HepG2 (cell line): Measurements from ENCODE around the gene FGF1. TPM values are rescaled to one million over a fixed set of nuclear protein-coding genes. Genes with fewer than 3 reads are reported as not detected.

Source experiments
- HNRNPL ChIP-seq: fragments of 200-400 bp; formaldehyde crosslinking; IDR thresholded peaks from 2 replicates; pipeline ENCODE4 v1.6.1; 2017; ENCODE audit warnings: mild to moderate bottlenecking, low read depth, low read length
- PITX1 ChIP-seq: sonication (generic); formaldehyde crosslinking; IDR thresholded peaks from 2 replicates; pipeline ENCODE4 v1.5.1; 2020; ENCODE audit warnings: mild to moderate bottlenecking, missing genetic modification reagents
- ZBTB42 ChIP-seq: sonication (generic); formaldehyde crosslinking; IDR thresholded peaks from 2 replicates; pipeline ENCODE4 v1.5.0; 2020; ENCODE audit warnings: mild to moderate bottlenecking, missing genetic modification reagents
- ZMAT3 ChIP-seq: sonication (generic); formaldehyde crosslinking; conservative IDR thresholded peaks from 2 replicates; pipeline ENCODE4 v1.7.0; 2021; ENCODE audit warnings: missing genetic modification reagents
- ZNF333 ChIP-seq: sonication (generic); formaldehyde crosslinking; IDR thresholded peaks from 2 replicates; pipeline ENCODE4 v1.4.0; 2020; ENCODE audit warnings: mild to moderate bottlenecking, missing genetic modification reagents, borderline replicate concordance
- ZSCAN30 ChIP-seq: sonication (generic); formaldehyde crosslinking; IDR thresholded peaks from 2 replicates; pipeline ENCODE4 v1.5.0; 2020; ENCODE audit warnings: mild to moderate bottlenecking, missing genetic modification reagents
- polyA plus RNA-seq, 8 experiments: library from polyadenylated mRNA; depleted of rRNA in 3 of 8; stranded (reverse) in 7 of 8; unstranded in 1 of 8; fragments of >200 nt; fragmentation: Illumina TruSeq in 4 of 8; extraction: Trizol in 4 of 8; gene quantifications; 2 replicates each; pipeline versions ENCODE4 v1.2.1 to v1.2.3, GENCODE V29; 2011 to 2016; ENCODE audit warnings: low read depth in 4 of 8, missing spikeins in 1 of 8, mixed read lengths in 1 of 8; ENCODE audit not compliant: insufficient read depth in 1 of 8
- total RNA-seq, 5 experiments: library from RNA; depleted of rRNA; stranded (reverse); fragments of >200 nt; fragmentation: Illumina TruSeq; extraction: Trizol; gene quantifications; 2 replicates each; pipeline ENCODE4 v1.2.3, GENCODE V29; 2016; ENCODE audit warnings: low read depth in 1 of 5
- TF ChIP-seq, protein P1 (sequence below): sonication (generic); formaldehyde crosslinking; IDR thresholded peaks from 2 replicates; pipeline ENCODE4 v1.5.0; 2020; ENCODE audit warnings: mild to moderate bottlenecking, missing genetic modification reagents
- TF ChIP-seq, protein P2 (sequence below): IDR thresholded peaks from 2 replicates; pipeline ENCODE4 v1.6.1; 2016; ENCODE audit warnings: mild to moderate bottlenecking, missing biosample characterization, missing genetic modification reagents
- TF ChIP-seq, protein P3 (sequence below): sonication (generic); formaldehyde crosslinking; IDR thresholded peaks from 2 replicates; pipeline ENCODE4 v1.4.0; 2020; ENCODE audit warnings: missing genetic modification reagents
- TF ChIP-seq, protein P4 (sequence below): sonication (generic); formaldehyde crosslinking; IDR thresholded peaks from 2 replicates; pipeline ENCODE4 v1.8.1; 2023; ENCODE audit warnings: mild to moderate bottlenecking, missing genetic modification reagents

The FGF1 gene
- total and polyA plus RNA-seq, 2 of the 13 experiments (the other 11 are each of a cell fraction or from before 2014, with no cell fraction given), result not detected

DNA sequence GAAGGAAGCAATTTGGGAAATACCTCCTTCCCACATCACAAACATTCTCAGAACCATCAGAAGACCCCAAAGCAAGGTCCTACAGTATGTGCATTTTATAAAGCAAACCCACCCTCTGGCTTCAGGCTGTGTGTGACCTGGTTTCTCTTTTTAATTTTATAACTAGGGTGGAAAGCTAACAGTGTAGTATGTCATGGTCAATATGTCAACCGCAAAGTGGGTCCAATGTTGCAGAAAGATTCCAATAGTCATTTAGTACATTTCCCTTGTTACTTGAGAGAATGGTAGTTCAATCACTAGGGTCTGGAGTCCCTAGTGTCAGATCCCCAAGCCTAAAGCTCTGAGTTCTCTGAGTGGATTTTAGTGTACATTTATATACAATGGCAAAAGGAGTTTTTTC, 96.2 kb downstream of the FGF1 start (continued):
- TF ChIP-seq, protein P1, sequence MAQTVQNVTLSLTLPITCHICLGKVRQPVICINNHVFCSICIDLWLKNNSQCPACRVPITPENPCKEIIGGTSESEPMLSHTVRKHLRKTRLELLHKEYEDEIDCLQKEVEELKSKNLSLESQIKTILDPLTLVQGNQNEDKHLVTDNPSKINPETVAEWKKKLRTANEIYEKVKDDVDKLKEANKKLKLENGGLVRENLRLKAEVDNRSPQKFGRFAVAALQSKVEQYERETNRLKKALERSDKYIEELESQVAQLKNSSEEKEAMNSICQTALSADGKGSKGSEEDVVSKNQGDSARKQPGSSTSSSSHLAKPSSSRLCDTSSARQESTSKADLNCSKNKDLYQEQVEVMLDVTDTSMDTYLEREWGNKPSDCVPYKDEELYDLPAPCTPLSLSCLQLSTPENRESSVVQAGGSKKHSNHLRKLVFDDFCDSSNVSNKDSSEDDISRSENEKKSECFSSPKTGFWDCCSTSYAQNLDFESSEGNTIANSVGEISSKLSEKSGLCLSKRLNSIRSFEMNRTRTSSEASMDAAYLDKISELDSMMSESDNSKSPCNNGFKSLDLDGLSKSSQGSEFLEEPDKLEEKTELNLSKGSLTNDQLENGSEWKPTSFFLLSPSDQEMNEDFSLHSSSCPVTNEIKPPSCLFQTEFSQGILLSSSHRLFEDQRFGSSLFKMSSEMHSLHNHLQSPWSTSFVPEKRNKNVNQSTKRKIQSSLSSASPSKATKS, result no peak
- TF ChIP-seq ZMAT3 (CRISPR knock-in tag) (no peak), HNRNPL (no peak), ZBTB42 (CRISPR knock-in tag) (no peak), ZNF333 (no peak), ZSCAN30 (no peak), PITX1 (CRISPR knock-in tag) (no peak)
- TF ChIP-seq, protein P2, sequence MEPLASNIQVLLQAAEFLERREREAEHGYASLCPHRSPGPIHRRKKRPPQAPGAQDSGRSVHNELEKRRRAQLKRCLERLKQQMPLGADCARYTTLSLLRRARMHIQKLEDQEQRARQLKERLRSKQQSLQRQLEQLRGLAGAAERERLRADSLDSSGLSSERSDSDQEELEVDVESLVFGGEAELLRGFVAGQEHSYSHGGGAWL (CRISPR knock-in tag), result no peak
- TF ChIP-seq, protein P3, sequence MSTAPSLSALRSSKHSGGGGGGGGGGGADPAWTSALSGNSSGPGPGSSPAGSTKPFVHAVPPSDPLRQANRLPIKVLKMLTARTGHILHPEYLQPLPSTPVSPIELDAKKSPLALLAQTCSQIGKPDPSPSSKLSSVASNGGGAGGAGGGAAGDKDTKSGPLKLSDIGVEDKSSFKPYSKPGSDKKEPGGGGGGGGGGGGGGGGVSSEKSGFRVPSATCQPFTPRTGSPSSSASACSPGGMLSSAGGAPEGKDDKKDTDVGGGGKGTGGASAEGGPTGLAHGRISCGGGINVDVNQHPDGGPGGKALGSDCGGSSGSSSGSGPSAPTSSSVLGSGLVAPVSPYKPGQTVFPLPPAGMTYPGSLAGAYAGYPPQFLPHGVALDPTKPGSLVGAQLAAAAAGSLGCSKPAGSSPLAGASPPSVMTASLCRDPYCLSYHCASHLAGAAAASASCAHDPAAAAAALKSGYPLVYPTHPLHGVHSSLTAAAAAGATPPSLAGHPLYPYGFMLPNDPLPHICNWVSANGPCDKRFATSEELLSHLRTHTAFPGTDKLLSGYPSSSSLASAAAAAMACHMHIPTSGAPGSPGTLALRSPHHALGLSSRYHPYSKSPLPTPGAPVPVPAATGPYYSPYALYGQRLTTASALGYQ (CRISPR knock-in tag), result no peak
- TF ChIP-seq, protein P4, sequence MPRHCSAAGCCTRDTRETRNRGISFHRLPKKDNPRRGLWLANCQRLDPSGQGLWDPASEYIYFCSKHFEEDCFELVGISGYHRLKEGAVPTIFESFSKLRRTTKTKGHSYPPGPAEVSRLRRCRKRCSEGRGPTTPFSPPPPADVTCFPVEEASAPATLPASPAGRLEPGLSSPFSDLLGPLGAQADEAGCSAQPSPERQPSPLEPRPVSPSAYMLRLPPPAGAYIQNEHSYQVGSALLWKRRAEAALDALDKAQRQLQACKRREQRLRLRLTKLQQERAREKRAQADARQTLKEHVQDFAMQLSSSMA (CRISPR knock-in tag), result no peak
